Measurements from ENCODE around the gene KDM4B. TPM values are rescaled to one million over a fixed set of nuclear protein-coding genes. Genes with fewer than 3 reads are reported as not detected.

KDM4B gene
- polyA plus RNA-seq, 1 experiment, result 7.7 TPM

DNA sequence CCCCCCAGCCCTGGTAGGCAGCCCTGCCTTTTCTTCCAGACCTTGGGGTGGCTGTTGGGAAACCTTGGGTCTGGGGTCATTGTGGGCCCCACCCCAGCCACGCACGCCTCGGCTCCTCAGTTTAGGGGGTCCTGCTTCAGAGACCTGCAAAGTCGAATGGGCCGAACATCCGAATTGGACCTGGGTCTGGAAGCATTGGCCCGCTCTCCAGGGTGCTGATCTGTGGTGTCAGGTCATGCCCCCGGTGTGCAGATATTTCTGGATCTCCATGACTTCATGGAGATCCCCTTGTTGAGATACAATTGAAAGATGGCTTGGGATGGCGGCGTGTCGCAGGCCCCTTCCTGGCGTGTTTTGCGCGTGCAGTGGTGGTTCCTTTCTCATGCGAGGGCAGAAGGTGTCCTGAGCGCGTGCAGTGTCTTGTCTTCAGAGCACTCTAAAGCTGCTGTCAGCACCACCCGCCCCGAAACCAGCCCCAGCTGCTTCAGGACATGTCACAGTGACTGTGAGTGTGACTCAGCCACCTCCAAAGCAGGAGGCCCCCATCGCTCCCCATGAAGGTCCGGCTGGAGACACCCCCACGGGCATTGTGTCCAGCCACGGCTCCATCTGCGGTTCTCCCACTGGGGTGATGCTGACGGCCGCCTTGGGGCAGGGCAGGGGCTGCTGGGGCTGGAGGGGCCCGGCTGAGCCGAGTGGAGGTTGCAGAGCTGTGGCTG, 112.7 kb downstream of the KDM4B start:
- Histone ChIP-seq H3K27me3 (ENCODE audit: control insufficient read depth, insufficient read depth, low read length) (no peaks in the 10 kb centered on the region), H3K4me3 (ENCODE audit: low read depth, low read length) (no peak overlapping the region), H3K27ac (ENCODE audit: low read depth, low read length) (no peak overlapping the region), H3K9me3 (ENCODE audit: control insufficient read depth, insufficient read depth, low read length) (no peaks in the 10 kb centered on the region; the same call in 1 of the 2 replicates)
- ChIA-PET POLR2A (no interaction called here), CTCF (no interaction called here)
- TF ChIP-seq CTCF (IDR thresholded peaks at IDR 0.05; ENCODE audit: low read depth, low read length), result no peak
- DNase-seq (ENCODE audit: low read depth, low spot score), result no peak

- DNase-seq (ENCODE audit: low read depth, low spot score), result no peak
- H3K9me3 ChIP-seq (ENCODE audit: control insufficient read depth, insufficient read depth, low read length), result no peaks in the 10 kb centered on the region; the same call in 1 of the 2 replicates
- no peaks in the 10 kb centered on the region for H3K27me3 ChIP-seq (ENCODE audit: control insufficient read depth, insufficient read depth, low read length)
- TF ChIP-seq CTCF (IDR thresholded peaks at IDR 0.05; ENCODE audit: low read depth, low read length), result no peak
- ChIA-PET POLR2A (no interaction called here), CTCF (interaction anchor here (1.1 kb wide), 1 partner anchor 35 kb away, joined by 3 read pairs; no protein-coding TSS in a partner anchor)
- H3K27ac ChIP-seq (ENCODE audit: low read depth, low read length), result no peak overlapping the region
- no peak overlapping the region for H3K4me3 ChIP-seq (ENCODE audit: low read depth, low read length)
Observed at GRCh38 chr19:5083547-5083965, 114.6 kb downstream of the KDM4B start.

- H3K4me3 ChIP-seq (ENCODE audit: low read depth, low read length), result no peak overlapping the region
- no peaks in the 10 kb centered on the region for H3K27me3 ChIP-seq (ENCODE audit: control insufficient read depth, insufficient read depth, low read length)
- TF ChIP-seq CTCF (IDR thresholded peaks at IDR 0.05; ENCODE audit: low read depth, low read length), result no peak
- DNase-seq (ENCODE audit: low read depth, low spot score), result no peak
- ChIA-PET CTCF (no interaction called here), POLR2A (no interaction called here)
- no peak overlapping the region for H3K27ac ChIP-seq (ENCODE audit: low read depth, low read length)
- no peaks in the 10 kb centered on the region; the same call in 1 of the 2 replicates for H3K9me3 ChIP-seq (ENCODE audit: control insufficient read depth, insufficient read depth, low read length)
Observed at GRCh38 chr19:5085566-5085965, 116.7 kb downstream of the KDM4B start.

DNA sequence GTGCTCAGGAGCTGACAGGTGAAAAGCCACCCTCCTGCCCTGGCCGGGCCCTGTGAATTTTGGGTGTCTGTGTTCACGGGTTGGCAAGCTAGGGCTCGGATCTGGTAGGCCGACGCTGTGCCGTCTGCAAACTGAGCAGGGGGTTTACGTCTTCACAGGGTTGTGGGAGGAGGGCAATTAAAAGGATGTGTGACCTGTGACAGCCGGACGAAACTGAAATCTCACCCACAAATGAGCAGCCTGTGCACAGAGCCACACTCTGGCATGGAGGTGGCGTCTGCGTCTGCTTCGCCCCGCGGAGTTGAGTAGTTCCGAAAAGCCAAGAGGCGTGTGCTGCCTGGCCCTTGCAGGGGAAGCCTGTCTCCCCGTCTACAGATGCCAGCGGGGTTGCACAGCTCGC, 117.3 kb downstream of the KDM4B start:
- no peak for DNase-seq (ENCODE audit: low read depth, low spot score)
- POLR2A ChIA-PET, result no interaction called here
- Histone ChIP-seq H3K27ac (ENCODE audit: low read depth, low read length) (no peak overlapping the region), H3K9me3 (ENCODE audit: control insufficient read depth, insufficient read depth, low read length) (no peaks in the 10 kb centered on the region; the same call in 1 of the 2 replicates), H3K27me3 (ENCODE audit: control insufficient read depth, insufficient read depth, low read length) (no peaks in the 10 kb centered on the region), H3K4me3 (ENCODE audit: low read depth, low read length) (no peak overlapping the region)
- no peak for TF ChIP-seq CTCF (IDR thresholded peaks at IDR 0.05; ENCODE audit: low read depth, low read length)
- CTCF ChIA-PET, result no interaction called here

- CTCF ChIA-PET, result no interaction called here
- no peak overlapping the region for H3K27ac ChIP-seq (ENCODE audit: low read depth, low read length)
- no peak for TF ChIP-seq CTCF (IDR thresholded peaks at IDR 0.05; ENCODE audit: low read depth, low read length)
Observed at GRCh38 chr19:5086725-5087439, 118.0 kb downstream of the KDM4B start.

More at GRCh38 chr19:5086725-5087439, 118.0 kb downstream of the KDM4B start:
- POLR2A ChIA-PET, result no interaction called here
- DNase-seq (ENCODE audit: low read depth, low spot score), result no peak
- no peaks in the 10 kb centered on the region for H3K27me3 ChIP-seq (ENCODE audit: control insufficient read depth, insufficient read depth, low read length)
- no peak overlapping the region for H3K4me3 ChIP-seq (ENCODE audit: low read depth, low read length)
- no peaks in the 10 kb centered on the region; the same call in 1 of the 2 replicates for H3K9me3 ChIP-seq (ENCODE audit: control insufficient read depth, insufficient read depth, low read length)

Measured in AG04450 (cell line).